Activated T-cell treated with anti-CD3 and anti-CD28 coated beads for 24 hours (primary cell): Measurements from ENCODE around the gene ZCCHC14.
A peak's percentile ranks its signal among the peaks of the same experiment; 100 is the strongest.
"Not testable (repeated sequence)": the region's sequence is repeated elsewhere in the genome, so short reads cannot be mapped to it uniquely, and the experiment has no call there.

Experiments
- DNase-seq: peaks from one replicate; pipeline ENCODE4 v3.0.0-alpha.2; 2020; ENCODE audit warnings: low read depth

ZCCHC14 gene

DNA sequence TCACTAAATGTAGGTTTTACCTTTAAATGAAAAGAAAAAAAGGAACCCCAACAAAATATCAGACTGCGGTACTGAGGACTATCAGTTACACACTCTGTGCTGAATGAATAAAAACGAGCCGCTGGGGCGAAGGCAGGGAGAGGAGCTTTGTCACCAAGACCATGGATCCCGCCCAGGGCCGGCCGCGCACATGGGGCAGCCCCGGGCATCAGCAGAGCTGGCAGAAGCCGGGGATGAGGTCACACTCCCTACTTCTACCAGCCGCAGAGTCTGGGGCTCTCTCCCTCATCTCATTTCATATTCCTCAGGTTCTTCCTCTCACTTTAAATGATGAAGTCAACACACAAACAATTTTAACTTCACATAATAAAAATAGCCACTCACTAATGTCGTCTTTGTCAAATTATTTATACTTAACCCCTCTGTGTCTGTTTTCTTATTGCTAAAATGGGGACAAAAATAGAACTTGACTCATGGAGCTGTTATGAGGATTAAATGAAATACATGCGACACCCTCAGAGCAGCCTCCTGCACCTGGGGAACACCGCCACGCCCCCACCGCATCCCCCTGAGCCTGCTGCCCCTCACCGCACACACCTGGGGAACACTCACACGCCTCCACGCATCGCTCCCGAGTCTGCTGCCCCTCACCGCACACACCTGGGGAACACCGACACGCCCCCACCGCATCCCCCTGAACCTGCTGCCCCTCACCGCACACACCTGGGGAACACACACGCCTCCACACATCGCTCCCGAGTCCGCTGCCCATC is 15.4 kb downstream of the ZCCHC14 start:
- DNase-seq, result not testable (repeated sequence)

DNA sequence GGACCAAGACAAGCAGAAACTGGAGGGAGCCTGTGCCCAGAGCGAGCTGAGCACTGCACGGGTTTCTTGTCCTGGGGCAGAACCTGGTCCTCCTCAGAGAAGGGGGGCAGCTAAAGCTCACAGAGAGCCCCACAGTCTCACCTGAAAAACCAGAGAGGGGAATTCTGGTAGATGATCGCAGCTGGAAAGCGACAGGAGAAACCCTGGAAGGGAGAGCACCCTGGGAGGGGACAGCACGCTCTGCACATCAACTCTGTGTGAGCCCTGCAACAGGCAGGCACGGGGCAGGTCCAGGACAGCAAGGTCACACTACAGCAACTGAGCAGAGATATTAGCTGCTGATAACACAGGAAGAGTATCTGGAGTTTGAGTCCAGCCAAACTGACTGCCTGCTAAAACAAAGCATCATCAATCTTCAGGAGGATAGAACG is 18.2 kb downstream of the ZCCHC14 start:
- no peak for DNase-seq

DNA sequence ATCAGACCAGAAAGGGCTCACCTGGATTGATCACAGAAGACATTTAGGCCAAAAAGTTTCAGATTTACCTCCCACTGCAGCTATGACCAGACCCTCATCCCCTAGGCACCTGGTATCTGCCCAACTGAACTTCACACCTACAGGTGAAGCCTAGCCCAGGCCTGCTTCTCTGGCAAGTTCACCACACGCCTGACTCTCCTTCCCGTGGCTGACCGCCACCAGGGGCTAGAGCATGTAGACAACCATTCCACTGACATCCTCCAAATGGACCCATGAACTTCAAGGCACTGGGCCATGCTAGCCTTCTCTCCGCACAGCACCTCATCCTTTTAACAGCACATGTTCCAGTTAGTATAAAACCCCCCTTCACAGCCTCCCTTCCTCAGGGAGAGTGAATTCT is 18.8 kb downstream of the ZCCHC14 start:
- no peak for DNase-seq

DNA sequence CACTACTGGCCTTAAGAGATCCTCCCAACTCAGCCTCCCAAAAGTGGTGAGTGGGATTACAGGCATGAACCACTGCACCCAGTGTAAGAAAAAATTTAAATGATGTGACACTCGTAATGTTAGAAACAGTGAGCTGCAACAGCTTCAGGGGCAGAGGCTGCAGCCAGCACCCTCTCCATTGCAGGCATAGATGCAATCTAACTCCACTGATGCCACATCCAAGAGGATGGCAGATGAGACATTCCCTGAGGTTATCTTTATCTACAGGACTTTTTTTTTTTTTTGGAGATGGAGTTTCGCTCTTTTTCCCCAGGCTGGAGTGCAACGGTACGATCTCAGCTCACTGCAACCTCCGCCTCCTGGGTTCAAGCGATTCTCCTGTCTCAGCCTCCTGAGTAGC is 19.9 kb downstream of the ZCCHC14 start:
- no peak for DNase-seq

DNA sequence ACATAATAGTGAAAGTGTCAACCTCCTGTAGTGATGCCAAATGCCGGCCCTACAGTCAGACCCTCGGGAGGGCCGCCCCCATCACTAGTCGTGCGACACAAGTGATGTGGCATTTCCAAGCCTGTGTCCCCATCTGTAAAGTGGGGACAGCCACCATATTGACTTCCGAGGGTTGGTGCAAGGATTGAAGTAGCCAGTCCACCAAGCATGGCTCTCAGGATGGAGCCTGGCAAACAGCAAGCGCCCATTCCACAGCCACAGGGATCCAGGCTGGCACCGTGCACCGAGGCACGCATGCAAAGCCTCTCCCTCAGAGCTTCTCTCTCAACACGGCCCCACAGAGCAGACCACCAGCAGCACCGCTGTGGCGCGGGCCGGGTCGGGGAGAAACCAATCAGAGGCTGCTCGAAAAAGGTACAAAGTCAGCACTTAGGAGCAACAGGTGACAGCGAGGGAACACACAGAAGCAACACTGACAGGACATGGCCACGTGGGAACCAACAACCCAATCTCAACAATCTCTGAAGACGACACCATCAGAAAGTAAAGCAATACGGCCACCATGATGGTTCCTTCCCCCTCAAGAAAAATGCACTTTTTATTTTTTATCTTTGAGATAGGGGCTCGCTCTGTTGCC is 20.6 kb downstream of the ZCCHC14 start:
- DNase-seq, result no peak

DNA sequence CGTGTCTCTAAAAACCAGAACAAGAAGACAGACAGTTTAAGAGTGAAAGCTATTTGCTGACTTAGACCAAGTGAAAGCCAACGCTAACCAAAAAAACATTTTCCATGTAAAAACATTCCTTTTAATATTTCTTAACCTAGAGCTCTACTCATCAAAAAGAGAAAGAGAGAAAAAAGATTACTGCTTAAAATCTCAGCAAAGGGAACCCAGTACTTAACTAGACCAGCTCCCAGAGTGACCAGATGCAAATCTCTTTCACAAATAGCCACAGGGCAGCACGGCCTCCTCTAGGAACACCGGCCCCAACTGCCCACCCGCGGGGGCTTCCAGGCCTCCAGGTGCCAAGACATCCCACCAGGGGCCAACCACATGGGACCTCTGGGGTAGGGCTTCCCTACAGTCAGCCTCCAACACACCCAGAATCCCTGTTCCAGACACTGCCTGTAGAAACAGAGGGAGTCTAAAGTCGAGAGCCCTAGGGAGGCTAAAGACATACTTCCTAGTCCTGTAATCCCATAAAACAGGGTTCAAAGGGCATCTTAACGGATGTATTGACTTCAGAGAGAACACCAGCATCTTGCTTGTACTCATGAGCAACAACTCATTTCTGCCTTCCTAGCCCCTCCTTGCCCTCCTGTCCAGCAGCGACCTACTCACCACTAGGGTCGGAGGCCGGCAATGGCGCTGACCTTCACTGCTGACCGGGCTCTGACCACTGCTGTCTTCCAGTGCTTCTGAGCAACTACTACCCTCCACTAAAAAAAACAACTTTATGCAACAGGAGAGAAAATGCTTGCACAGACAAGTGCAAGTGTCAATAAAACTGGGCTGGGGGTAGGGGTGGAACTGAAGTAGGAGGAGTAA is 21.3 kb downstream of the ZCCHC14 start:
- DNase-seq, result no peak

DNA sequence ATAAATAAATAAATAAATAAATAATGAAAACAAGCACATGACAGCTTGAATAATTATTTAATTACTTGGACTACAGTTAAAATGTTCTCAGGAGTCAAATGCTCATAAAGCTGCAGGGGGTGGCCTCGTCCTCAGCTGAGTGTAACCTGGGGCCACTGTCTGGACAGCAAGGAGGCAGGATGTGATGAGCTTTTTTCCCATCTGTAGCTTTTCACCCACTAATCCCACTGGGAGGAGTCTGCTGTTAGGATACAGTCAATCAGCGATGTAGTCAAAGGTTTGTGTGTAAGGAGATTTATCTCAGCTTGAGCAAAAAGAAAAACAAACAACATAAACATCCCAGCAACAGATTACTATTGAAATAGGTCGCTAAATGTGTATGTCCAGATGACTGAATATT is 22.5 kb downstream of the ZCCHC14 start:
- DNase-seq, result no peak

DNA sequence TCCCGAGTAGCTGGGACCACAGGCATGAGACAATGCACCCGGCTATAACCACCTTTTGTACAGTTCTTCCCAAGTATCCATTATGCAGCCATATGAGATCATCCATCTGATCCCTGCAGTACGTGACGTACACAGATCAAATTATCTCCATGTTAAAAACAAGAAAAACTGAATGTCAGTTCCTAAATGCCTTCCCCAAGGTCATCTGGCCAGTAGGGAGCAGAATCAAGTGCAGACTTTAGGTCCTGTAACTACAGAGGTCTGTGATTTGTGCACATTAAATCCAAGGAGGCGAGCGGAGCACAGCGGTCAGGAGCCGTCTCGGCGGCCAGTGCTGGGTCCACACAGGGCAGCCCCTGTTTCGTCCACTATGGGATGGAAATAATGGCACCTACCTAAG is 23.7 kb downstream of the ZCCHC14 start:
- DNase-seq, result no peak

DNA sequence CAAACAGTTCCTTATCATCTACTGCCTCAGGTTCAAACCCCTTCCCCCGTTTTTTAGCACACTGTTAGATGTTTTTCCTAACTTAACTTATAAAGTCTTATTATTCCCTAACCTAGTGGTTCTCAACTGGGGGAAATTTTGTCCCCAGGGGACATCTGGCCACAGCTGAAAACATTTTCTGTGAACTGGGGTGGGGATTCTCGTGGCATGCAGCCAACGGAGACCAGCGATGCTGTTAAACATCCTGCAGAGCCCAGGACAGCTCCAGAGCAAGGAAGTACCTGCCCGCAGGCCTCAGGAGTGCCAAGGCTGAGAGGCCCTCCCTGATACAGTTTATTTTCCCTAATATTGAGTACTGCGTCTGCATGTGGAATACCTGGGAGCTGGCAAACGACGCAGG is 24.3 kb downstream of the ZCCHC14 start:
- DNase-seq, result no peak

DNA sequence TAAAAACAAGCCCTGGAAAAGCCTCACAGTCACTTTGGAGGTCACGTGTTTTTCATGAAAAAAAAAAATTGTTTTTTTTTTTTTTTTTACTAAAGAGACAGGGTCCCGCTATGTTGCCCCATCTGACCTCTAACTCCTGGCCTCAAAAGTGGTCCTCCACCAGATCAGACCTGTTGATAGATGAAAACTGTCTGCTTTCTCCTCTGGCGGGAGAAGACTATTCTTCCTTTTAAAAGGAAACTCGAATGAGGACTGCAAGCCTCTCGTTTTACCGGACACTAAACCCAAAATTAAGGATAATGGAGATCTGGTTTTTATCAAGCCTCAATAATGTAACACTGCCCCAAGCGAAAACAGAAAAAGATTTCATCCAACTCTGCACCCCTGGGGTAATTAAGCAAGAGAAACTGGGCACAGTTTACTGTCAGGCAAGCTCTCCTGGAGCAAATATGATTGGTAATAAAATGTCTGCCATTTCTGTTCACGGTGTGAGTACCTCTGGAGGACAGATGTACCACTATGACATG is 25.8 kb downstream of the ZCCHC14 start:
- DNase-seq, result no peak

DNA sequence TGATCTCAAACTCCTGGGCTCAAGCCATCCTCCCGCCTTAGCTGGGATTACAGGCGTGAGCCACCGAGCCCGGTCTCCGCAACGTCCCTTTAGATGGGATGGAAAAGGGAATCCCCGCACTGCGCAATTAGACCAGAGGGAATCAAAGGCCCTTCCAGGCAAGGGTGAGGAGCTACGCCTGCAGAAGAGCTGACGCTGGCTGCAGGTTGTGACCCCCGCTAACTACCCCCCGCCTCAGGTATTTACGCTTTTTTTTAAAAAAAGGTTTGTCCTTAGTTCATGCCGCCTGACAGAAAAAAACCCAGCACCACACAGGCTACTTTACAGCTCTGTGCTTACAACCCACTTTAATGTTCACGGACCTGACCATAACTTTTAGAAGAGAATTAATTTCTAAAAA is 26.9 kb downstream of the ZCCHC14 start:
- no peak for DNase-seq

DNA sequence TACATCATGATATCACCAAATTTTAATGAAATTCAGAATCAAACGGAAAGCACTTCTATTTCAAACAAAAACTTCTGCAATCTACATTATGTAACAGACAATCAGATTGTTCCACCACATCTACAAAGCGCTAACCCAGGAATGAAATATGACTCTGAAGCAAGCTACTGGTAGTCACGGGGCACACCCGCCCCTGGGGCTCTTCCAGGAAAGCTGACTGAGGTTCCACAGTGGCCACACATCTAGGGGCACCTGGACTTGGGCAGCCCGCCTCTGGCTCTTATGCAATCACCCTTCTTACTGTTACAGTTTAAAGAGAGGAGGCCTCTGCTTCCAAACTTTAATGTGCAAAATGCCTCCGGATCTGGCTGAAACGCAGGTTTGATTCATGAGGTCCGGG is 27.5 kb downstream of the ZCCHC14 start:
- DNase-seq, result no peak

DNA sequence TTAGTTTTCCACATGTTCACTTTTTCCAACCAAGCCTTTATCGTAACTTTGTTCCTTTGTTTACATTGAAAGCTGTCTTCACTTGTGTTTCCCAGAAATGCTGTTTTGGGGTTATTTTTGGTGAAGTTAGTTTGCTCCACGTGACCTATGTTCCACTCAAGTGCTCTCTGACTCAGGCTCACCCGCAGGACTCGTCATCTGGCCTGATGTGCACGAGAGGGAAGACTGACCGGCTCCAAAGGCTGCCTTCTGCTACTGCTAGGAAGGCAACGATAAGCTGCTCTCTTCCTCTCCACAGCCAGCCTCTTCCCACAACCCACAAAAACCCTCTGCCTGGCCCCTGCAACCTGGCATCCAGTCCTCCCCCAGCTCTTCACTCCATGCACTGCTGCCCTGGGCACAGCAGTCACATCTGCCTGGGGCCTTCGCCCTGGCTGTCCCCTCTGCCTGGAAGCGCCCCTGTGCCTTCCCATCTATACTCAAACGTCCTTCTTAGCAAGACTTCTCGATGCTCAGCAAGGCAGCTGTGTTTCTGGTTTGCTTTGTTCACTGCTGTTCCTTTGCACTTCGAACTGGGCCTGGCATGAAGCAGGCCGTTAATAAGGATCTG is 28.0 kb downstream of the ZCCHC14 start:
- DNase-seq, result peak; percentile 36

DNA sequence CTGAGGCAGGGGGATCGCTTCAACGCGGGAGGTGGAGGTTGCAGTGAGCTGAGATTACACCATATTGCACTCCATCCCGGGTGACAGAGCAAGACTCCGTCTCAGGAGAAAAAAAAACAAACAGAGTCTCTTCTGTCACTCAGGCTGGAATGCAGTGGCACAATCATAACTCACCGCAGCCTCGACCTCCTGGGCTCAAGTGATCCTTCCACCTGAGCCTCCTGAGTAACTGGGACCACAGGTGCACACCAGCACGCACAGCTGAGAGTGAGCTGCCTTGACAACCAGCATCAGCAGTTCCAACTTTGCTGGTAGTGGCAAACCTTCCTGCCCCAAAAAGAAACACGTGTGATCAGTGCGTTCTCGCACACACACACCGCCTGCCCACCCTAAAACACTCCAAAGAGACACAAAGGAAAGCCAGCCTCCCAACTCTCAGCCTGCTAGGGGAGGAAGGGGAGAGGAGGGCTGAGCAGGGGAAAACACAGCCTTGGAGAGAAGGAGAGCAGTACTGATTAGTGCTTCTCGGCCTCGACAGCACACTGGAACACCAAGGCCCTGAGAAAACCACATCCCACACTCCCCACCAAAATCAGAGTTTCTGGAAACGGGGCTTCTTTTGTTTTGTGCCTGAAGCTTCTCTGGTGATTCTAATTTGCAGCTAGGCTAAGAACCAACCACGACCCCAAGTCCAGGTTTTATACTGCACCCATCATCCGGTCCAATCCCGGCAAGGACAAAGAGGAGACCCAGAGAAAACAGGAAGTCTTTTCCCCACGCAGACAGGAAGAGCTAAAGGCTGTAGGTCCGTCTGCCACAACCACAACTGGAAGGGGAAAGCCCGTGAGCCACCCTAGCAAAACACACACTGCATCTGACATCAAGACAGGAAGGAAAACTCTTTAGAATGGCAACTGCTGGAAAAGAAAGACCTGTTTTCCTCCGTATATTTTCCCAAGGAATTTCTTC is 28.8 kb downstream of the ZCCHC14 start:
- peak; percentile 37 for DNase-seq

DNA sequence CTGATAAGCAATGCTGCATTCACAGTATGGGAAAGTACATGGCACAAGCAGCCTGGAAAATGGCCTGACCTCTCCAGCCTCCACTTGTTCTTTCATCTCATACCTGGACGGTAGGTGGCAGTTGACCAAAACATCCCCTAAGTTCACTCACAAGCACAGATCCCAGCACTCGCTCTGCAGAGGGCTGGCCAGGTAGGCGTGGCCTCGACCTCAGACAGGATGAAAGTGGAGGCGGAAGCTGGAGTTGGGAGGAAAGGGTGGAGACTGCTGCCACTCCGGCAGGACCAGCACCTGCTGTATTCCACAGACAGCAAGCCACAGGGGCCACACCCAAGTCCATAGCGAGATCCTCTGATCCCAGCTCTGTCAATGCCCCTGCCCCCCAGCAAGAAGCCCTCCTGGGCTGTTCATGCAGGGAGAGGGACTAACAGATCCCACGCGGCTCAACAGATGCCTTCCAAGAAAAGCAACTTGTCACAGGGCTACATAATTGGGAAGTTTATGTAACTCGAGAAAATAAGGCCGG is 31.3 kb downstream of the ZCCHC14 start:
- no peak for DNase-seq

DNA sequence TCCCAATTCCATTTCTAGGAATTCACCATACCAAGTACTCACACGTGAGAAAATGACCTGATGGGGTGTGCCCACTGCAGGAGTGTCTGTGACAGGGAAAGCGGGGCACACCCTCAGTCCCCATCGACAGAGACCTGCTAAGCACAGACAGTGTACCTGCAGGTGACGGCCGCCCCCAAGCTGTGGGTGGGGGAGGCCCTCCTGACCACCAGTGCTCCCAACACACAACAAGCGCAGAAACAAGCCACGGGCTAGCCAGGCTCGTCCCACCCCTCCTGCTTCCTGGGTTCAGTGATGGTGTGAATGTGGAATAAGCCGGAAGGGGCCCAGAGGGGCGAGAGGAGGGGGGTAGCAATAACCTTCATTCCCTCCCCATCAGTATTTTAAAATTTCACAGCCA is 31.9 kb downstream of the ZCCHC14 start:
- DNase-seq, result no peak

DNA sequence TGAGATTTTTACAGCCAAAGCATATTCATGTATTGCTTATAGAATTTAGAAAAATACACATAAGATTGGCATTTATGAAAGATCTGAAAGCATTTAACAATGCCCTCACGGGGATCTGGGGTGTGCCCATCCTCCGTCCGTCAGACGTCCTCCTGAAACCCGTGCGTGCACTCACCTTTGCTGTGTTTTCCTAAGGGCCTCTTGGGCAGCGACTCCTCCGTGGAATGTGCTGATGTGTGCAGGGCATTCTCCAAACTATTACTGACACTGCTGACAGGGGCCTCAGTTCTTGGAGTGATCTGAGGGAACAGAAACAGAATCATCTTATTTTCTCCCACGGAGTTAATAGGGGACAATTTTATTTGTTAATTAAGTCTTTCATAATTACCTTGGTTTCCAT is 33.0 kb downstream of the ZCCHC14 start:
- DNase-seq, result no peak

DNA sequence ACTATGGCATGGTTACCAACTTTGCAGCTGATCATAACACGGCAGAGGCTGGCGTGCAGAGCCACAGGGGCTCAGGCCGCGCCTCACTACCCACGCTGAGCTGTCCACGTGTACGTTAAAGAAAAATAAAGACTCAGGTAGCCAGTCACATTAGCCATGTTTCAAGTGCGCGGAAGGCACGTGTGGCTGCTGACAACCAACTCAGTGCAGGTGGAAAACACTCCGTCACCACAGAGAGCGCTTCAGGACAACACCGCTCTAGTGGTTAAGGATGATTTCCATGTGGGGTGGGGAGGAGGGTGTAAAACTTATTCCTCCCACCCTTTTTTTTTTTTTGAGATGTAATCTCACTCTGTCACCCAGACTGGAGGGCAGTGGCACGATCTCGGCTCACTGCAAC is 33.8 kb downstream of the ZCCHC14 start:
- no peak for DNase-seq

DNA sequence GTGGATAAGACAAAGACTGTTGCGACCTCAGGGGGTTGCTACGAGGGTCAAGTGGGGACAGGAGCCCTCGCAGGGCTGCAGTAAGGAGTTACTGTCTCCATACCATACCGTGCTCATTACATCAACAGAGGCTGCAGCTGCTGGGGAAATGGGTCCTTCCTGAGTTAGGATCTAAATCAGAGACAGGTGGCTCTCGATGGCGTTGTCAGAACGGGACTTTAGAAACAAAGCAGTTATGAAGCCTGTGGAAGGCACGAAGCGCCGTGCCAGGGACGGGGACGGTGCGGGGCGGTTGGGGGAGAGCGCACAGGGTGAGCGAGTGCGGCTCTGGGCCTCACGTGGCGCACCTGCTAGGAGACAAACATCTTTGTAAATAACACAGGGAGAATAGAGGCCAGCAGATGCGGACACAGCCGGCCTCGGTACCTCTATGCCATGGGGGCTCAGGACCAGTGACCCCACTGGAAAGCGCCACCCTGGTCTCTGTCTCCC is 34.4 kb downstream of the ZCCHC14 start:
- DNase-seq, result no peak

DNA sequence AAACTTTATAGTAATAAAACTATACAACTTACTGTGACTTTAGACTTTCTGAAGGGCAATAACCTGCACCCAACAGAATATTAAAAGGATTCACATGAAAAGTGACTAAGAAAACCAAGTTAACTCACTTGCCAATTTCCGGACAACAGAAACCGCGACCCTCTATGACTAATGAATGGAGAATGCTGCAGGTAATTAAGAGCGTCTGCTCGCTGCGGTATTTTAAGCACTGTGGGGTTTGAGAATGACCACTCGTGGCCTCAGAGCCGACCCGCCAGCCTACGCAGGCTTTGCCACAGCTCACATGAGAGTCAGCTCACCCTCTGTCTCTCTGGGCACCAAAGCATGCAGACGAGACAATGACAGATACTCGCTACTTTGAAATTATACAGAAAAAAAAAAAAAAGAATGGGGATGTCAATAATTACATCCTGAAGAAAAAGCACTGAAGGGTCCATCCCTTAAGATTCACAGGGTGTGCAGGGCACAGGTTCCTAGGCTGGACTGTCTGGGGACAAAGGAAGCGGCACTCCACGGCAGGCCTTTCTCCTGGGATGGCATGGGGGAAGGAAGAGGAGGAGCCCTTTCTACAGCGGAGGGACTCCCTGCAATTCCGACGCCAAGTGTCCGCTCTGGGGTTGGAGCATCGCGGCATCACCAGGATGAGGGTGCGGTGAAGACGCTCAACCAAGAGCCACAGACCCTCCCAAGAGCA is 35.0 kb downstream of the ZCCHC14 start:
- peak; percentile 23 for DNase-seq
